ENCODE data around the gene PLAC8L1. TPM values are rescaled to one million over a fixed set of nuclear protein-coding genes. Genes with fewer than 3 reads are reported as not detected.

Gene PLAC8L1
- total RNA-seq, 1 donor from 2014 or later: 2.0 TPM

DNA sequence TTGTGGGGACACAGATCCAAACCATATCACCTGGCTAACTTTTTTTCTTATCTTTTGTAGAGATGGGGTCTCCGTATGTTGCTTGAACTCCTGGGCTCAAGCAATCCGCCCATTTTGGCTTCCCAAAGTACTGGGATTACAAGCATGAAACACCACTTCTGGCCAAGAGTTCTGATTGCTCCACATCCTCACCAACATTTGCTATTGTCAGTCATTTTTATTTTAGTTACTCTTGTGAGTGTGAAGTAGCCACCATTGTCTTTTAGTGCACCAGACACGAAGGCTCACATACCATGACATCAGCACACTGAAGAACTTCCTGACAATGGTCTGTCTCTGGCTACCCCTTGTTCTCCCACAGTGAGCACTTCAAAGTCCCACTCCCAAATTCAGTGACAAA lies 17.3 kb downstream of the PLAC8L1 start:
- H3K4me3 ChIP-seq (ENCODE audit: insufficient read depth, low read depth, low read length): no peak overlapping the region
- no peak for FAIRE-seq

DNA sequence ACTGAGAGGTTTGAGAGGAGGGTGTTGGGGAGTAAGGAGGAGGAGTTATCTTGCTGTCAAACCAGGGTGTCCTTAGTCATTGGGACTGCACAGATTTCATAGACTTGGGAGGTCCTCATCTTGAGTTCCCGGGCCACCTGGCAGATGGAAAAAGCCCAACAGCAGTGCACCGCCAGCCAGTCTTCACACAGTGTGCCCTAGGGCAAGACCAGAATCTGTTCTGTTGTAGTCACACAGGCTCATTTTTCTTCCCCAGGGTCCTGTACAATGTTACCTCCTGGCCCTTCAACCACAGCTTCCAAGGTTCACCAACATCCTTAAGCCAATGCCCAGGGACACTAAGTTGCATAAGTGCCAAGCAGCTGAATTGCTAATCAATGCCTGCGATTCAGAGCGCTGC lies 21.0 kb downstream of the PLAC8L1 start:
- Histone ChIP-seq H2AFZ (ENCODE audit: low read depth, low read length) (no peak overlapping the region), H4K20me1 (ENCODE audit: insufficient read depth, low read length) (no peaks in the 10 kb centered on the region), H3K9ac (ENCODE audit: low read length) (no peak overlapping the region), H3K4me1 (ENCODE audit: insufficient read depth, low read length) (no peaks in the 10 kb centered on the region), H3K27me3 (ENCODE audit: insufficient read depth, low read length) (no peaks in the 10 kb centered on the region), H3K36me3 (ENCODE audit: insufficient read depth, low read length) (no peaks in the 10 kb centered on the region), H3K27ac (ENCODE audit: low read depth, low read length) (no peak overlapping the region), H3K79me2 (ENCODE audit: insufficient read depth, low read length) (no peaks in the 10 kb centered on the region), H3K9me3 (ENCODE audit: insufficient read depth, low read depth, low read length) (no peaks in the 10 kb centered on the region), H3K4me3 (ENCODE audit: insufficient read depth, low read depth, low read length) (no peak overlapping the region), H3K4me2 (ENCODE audit: low read length) (no peak overlapping the region)
- TF ChIP-seq EZH2 (IDR thresholded peaks at IDR 0.05; ENCODE audit: insufficient read depth, low read length): no peak
- TF ChIP-seq, protein P1, sequence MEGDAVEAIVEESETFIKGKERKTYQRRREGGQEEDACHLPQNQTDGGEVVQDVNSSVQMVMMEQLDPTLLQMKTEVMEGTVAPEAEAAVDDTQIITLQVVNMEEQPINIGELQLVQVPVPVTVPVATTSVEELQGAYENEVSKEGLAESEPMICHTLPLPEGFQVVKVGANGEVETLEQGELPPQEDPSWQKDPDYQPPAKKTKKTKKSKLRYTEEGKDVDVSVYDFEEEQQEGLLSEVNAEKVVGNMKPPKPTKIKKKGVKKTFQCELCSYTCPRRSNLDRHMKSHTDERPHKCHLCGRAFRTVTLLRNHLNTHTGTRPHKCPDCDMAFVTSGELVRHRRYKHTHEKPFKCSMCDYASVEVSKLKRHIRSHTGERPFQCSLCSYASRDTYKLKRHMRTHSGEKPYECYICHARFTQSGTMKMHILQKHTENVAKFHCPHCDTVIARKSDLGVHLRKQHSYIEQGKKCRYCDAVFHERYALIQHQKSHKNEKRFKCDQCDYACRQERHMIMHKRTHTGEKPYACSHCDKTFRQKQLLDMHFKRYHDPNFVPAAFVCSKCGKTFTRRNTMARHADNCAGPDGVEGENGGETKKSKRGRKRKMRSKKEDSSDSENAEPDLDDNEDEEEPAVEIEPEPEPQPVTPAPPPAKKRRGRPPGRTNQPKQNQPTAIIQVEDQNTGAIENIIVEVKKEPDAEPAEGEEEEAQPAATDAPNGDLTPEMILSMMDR (IDR thresholded peaks at IDR 0.05; ENCODE audit: insufficient read depth, low read depth, low read length): no peak
- Mint-ChIP-seq H3K27me3 (ENCODE audit: low read depth, unreplicated experiment) (no peaks in the 10 kb centered on the region), H3K27ac (ENCODE audit: unreplicated experiment) (no peak overlapping the region), H3K4me1 (ENCODE audit: low read depth, unreplicated experiment) (peaks cover 5% of the 10 kb centered on the region), H3K36me3 (ENCODE audit: low read depth, unreplicated experiment) (peaks cover 3% of the 10 kb centered on the region), H3K9me3 (ENCODE audit: unreplicated experiment) (no peaks in the 10 kb centered on the region), H3K4me3 (ENCODE audit: unreplicated experiment) (no peak overlapping the region)
- no peak for DNase-seq (ENCODE audit: low read depth)
- no peak for FAIRE-seq

More for the DNA sequence above, 17.3 kb downstream of the PLAC8L1 start:
- Histone ChIP-seq H4K20me1 (ENCODE audit: insufficient read depth, low read length) (no peaks in the 10 kb centered on the region), H3K79me2 (ENCODE audit: insufficient read depth, low read length) (no peaks in the 10 kb centered on the region), H3K9me3 (ENCODE audit: insufficient read depth, low read depth, low read length) (no peaks in the 10 kb centered on the region), H2AFZ (ENCODE audit: low read depth, low read length) (no peak overlapping the region), H3K36me3 (ENCODE audit: insufficient read depth, low read length) (no peaks in the 10 kb centered on the region), H3K4me2 (ENCODE audit: low read length) (no peak overlapping the region), H3K27me3 (ENCODE audit: insufficient read depth, low read length) (no peaks in the 10 kb centered on the region), H3K9ac (ENCODE audit: low read length) (no peak overlapping the region), H3K4me1 (ENCODE audit: insufficient read depth, low read length) (no peaks in the 10 kb centered on the region), H3K27ac (ENCODE audit: low read depth, low read length) (no peak overlapping the region)
- Mint-ChIP-seq H3K4me3 (ENCODE audit: unreplicated experiment) (no peak overlapping the region), H3K4me1 (ENCODE audit: low read depth, unreplicated experiment) (peaks cover 3% of the 10 kb centered on the region), H3K27me3 (ENCODE audit: low read depth, unreplicated experiment) (no peaks in the 10 kb centered on the region), H3K27ac (ENCODE audit: unreplicated experiment) (no peak overlapping the region), H3K9me3 (ENCODE audit: unreplicated experiment) (no peaks in the 10 kb centered on the region), H3K36me3 (ENCODE audit: low read depth, unreplicated experiment) (peaks cover 3% of the 10 kb centered on the region)
- no peak for DNase-seq (ENCODE audit: low read depth)
- TF ChIP-seq, protein P1 (IDR thresholded peaks at IDR 0.05; ENCODE audit: insufficient read depth, low read depth, low read length): no peak
- no peak for TF ChIP-seq EZH2 (IDR thresholded peaks at IDR 0.05; ENCODE audit: insufficient read depth, low read length)

DNA sequence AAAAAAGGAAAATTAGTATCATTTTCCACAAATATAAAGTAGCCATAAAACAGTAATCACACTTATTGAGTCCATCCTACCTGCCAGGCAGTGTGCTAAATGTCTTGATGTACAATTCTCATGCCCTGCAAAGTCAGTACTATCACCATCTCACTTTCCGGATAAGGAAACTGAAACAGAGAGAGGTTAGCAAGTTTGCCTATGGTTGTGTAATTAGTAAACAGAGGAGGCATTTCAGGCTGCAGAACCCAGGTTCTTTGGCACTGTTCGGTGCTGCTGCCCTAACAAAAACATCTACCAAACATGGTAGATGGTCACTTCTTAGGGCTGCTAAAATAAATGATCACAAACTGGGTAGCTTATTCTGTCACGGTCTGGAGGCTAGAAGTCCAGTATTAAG lies 22.6 kb downstream of the PLAC8L1 start:
- Mint-ChIP-seq H3K4me1 (ENCODE audit: low read depth, unreplicated experiment) (peaks cover 5% of the 10 kb centered on the region), H3K27ac (ENCODE audit: unreplicated experiment) (no peak overlapping the region), H3K27me3 (ENCODE audit: low read depth, unreplicated experiment) (no peaks in the 10 kb centered on the region), H3K9me3 (ENCODE audit: unreplicated experiment) (no peaks in the 10 kb centered on the region), H3K4me3 (ENCODE audit: unreplicated experiment) (no peak overlapping the region), H3K36me3 (ENCODE audit: low read depth, unreplicated experiment) (no peaks in the 10 kb centered on the region)
- Histone ChIP-seq H3K9ac (ENCODE audit: low read length) (no peak overlapping the region), H3K79me2 (ENCODE audit: insufficient read depth, low read length) (no peaks in the 10 kb centered on the region), H3K4me2 (ENCODE audit: low read length) (no peak overlapping the region), H3K36me3 (ENCODE audit: insufficient read depth, low read length) (no peaks in the 10 kb centered on the region), H3K27me3 (ENCODE audit: insufficient read depth, low read length) (no peaks in the 10 kb centered on the region), H3K4me3 (ENCODE audit: insufficient read depth, low read depth, low read length) (no peak overlapping the region), H2AFZ (ENCODE audit: low read depth, low read length) (no peak overlapping the region), H3K27ac (ENCODE audit: low read depth, low read length) (no peak overlapping the region), H3K9me3 (ENCODE audit: insufficient read depth, low read depth, low read length) (no peaks in the 10 kb centered on the region), H4K20me1 (ENCODE audit: insufficient read depth, low read length) (no peaks in the 10 kb centered on the region), H3K4me1 (ENCODE audit: insufficient read depth, low read length) (no peaks in the 10 kb centered on the region)
- TF ChIP-seq, protein P1 (IDR thresholded peaks at IDR 0.05; ENCODE audit: insufficient read depth, low read depth, low read length): no peak
- no peak for TF ChIP-seq EZH2 (IDR thresholded peaks at IDR 0.05; ENCODE audit: insufficient read depth, low read length)
- DNase-seq (ENCODE audit: low read depth): no peak
- no peak for FAIRE-seq
